Ramos (cell line): ENCODE results near the gene BLNK.

Source experiments
- in situ Hi-C: fragments of 300-500 bp; cut with MboI; formaldehyde crosslinking; loops from one replicate; pipeline ENCODE4 v1.14.3; 2022; ENCODE audit warnings: low sequenced_read_pairs; ENCODE audit not compliant: unreplicated experiment

BLNK gene

DNA sequence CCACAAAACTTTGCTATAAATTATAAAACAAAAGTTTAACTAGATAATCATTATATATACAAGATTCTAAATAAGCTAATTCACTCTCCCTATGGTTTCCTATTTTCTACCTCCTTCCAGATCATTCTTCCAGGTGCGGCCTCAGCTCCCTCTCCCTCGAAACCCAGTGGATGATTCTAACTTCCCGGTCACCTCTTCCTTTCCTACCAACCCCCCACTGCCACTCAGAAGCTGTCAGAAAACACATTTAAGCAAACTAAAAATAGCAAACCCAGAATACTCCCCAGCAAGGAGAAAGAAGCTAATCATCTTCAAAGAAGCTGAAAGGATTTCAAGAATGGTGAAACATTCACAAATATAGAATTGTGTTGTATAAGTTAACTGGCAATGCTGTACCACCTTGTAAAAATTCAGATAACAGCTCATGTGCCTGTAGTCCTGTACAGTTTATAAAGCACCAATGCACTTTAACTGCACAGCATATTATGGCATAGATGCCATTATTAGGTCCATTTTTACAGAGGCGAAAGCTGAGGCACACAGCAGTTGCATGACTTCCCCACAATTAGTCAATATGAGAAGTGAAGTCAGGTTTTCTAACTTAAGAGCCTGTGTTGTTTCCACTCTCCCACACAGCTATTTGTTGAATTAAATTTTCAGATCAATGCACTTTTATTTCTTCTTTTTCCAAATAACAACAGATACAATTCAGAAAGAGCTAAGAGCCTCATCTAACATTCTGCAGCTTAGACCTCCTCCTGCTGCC, 19.2 kb upstream of the BLNK start:
- in situ Hi-C loops: loop anchor here (25.0 kb wide), 1 partner anchor 1847 kb away; the partner anchor contains the start of gene R3HCC1L

DNA sequence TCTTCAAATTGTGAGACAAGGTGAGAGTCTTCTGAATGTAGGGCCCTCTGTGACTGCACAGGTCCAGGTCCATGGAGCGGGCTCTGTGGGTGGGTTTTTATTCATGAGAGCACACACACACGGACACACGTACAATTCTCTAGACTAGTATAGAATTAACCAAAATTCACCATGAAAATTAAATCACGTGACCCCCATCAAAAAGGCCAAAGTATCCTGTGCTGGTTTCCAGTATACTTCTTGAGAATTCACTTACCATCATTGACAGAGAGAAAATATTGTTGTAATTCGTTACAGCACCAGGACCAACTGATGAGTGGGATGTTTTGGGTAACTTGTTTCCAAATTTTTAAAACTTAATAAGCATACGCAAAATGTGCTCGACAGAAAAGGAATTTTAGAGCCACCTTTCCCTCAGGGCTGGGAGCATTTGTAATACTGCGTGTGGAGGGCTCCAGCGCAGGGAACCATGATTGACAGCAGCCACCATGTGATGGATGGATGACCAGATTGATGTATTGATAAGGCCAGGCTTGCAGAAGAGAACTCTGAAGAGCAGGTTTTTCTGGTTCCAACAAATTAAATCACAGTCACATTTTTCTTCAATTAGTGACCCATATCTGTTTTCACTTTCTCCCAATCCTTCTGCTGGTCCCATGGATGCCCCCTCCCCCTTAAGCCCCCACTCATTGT, 18.0 kb upstream of the BLNK start:
- in situ Hi-C loops: loop anchor here (25.0 kb wide), 1 partner anchor 1848 kb away; the partner anchor contains the start of gene R3HCC1L

DNA sequence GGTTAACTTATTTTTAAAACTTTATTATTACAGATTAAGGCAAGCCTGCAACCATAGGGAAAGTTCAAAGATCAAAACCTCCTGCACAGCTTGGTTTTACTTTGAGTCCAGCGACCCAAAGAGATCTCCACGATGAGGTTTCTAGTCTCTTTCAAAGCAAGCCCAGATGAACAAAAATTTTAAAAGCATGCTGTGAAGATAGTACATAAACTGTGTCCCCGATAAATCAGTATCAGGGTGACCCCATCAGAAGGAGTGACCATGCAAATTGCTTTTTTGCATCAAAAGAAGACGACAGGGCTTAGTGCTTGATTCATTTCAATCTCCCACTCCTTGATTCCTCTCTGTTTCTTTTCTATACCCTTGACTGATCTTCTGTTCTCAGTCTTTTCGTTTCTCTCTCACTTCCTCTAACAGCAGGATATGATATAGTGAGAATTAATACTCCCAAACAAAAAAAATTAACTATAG, 16.8 kb upstream of the BLNK start:
- in situ Hi-C loops: loop anchor here (25.0 kb wide), 1 partner anchor 1849 kb away; the partner anchor contains the start of gene R3HCC1L

DNA sequence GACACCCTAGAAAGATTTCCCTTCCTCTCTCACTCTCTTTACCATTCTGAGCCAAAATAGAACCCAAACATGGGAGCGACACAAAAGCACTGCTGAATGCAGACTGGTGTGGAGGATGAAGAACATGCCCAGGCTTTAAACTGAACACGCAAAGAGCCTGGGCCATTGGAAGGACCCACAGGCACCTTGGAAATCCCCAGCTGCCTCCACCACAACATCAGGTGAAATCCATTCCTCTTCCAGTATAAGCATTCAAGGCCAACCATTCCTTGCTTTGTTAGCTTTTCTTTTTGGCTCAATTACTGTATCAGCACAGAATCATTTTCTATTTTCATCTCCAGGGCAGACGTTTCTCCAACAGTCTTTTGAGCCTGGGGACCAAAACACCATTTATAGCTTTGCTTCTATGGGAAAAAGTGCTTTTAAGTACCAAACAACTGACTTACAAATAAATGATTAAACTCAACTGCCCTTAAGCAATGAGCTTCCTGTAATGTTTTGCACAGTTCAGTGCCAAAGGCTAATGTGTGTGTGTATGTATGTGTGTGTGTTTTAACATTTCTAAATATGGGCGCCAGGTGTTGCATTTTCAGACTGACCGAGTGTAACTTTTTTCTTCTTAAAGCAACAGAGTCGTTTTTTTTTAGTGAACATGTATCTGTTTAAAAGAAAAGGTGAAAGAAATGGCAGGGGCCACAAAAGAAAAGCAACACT, 16.2 kb upstream of the BLNK start:
- in situ Hi-C loops: loop anchor here (25.0 kb wide), 1 partner anchor 1850 kb away; the partner anchor contains the start of gene R3HCC1L

DNA sequence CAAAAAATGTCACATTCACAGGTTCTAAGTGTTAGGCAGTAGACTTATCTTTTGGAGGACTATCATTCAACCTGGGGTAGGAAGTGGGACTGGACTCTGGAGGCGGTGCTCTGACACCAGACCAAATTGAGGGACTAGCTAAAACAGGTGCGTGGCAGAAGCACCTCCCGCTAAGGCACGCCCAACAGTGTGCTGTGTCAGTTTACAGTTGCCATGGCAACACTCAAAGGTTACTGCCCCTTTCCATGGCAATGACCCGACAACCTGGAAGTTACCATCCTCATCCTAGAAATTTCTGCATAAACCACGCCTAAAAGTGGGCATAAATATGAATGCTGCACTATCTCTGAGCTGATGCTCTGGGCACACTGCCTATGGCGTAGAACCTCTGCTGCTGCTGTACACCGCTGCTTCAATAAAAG, 14.0 kb upstream of the BLNK start:
- in situ Hi-C loops: loop anchor here (25.0 kb wide), 1 partner anchor 1852 kb away; the partner anchor contains the start of gene R3HCC1L

DNA sequence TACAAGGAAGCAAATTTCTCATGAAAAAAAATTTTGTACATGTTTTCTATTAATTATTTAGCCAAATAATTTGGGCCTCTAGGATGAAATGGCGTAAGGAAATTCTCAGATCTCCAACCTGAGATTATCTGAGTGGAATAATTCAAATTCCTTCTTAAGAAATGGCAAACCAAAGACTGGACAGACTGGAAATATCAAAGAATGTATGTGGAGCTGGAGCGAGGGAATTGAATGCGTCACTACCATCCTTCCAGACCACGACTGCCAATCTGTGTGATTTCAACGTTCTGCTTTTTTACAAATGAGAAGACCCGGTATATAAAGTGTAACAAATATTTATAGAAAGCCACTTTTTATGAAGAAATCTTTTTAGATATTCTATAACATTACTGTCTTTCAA, 12.4 kb upstream of the BLNK start:
- in situ Hi-C loops: loop anchor here (25.0 kb wide), 1 partner anchor 1854 kb away; the partner anchor contains the start of gene R3HCC1L

DNA sequence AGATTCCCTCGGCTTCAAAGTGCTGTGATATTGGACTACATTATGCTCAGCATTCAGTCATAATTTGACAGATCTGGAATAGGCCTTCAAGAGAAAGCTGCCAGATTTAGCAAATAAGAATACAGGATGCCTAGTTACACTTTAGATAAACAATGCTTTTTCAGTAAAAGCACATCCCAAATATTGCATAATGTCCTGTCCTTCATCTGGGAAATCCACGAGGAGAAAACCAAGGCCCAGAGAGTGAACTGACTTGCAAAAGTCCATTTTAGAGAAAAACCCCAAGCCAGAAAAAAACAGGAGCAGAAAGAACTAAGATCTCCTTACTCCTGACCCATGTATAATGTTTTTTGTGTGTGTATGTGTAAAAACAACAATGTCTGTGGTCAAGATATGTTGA, 12.0 kb upstream of the BLNK start:
- in situ Hi-C loops: loop anchor here (25.0 kb wide), 1 partner anchor 1854 kb away; the partner anchor contains the start of gene R3HCC1L

DNA sequence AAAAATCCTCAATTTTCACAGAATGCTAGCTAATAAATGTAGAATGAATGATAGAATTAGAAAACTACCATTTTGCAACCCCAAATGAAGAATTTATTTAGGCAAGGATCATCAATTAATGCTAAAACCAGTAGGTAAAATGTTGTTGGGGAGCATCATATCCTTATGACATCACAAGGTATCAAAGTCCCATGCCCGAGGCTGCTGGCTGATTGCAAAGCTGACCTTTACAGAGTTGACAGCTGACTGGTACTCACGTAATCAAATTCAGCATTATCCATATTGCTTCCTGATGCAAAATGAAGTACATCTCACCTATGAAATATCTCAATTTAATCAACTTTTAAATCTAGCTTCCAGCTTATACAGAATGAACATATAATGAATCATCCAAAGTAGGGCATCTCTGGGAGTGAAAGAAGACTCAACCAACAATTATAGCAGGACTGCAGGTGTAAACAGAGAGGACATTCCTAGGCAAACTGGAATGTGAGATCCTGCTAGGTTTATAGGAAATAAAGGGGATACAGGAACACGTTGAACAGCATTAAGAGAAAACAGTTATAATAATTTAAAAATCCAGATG, 10.2 kb upstream of the BLNK start:
- in situ Hi-C loops: loop anchor here (25.0 kb wide), 1 partner anchor 1856 kb away; the partner anchor contains the start of gene R3HCC1L

DNA sequence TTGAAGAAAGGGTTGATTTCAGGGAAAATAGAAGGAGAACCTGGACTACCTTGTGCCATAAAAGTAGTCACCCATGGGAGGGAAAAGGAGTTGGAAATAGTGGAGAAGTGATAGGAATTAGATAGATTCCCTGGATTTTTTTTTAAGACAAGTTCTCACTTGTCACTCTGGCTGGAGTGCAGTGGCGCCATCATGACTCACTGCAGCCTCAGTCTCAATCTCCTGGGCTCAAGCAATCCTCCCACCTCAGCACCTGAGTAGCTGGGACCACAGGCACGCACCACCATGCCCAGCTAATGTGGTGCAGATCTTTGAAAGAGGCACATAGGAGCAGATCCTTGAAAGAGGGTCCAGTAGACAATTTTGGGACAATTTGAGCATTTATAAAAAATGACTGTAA, 9.5 kb upstream of the BLNK start:
- in situ Hi-C loops: loop anchor here (25.0 kb wide), 1 partner anchor 1856 kb away; the partner anchor contains the start of gene R3HCC1L

DNA sequence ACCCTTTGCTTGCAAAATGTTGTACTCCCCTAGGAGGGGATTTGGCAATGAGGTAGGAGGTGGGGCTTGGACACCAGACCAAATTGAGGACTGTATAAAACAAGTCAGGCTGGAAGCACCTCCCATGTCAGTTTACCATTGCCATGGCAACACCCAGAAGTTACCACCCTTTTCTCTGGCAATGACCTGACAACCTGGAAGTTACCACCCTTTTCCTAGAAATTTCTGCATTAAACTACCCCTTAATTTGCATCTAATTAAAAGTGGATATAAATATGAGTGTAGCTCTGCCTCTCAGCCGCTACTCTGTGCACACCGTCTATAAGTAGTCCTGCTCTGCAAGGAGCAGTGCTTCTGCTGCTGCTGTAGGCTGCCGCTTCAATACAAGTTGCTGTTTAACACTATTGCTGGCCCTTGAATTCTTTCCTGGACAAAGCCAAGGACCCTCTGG, 7.8 kb upstream of the BLNK start:
- in situ Hi-C loops: loop anchor here (25.0 kb wide), 1 partner anchor 1858 kb away; the partner anchor contains the start of gene R3HCC1L

DNA sequence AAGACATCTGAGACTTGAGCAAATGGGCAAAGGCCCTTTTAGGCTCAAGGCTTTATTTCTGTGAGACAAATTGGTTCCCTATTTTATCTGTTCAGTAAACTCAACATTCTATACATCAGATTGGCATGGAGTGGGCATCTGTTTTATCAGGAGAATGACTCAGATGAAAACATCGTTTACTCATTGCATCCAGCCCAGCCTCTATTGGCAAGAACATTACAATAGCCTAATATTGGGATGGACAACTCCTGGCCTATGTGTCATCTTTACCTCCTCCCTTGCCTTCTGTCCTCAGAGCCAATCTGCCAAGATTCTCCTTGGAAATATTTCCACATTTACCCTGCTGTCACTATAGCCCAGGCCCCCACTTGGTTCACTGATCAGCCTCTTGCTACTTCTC, 5.5 kb upstream of the BLNK start:
- in situ Hi-C loops: loop anchor here (25.0 kb wide), 1 partner anchor 1860 kb away; the partner anchor contains the start of gene R3HCC1L

DNA sequence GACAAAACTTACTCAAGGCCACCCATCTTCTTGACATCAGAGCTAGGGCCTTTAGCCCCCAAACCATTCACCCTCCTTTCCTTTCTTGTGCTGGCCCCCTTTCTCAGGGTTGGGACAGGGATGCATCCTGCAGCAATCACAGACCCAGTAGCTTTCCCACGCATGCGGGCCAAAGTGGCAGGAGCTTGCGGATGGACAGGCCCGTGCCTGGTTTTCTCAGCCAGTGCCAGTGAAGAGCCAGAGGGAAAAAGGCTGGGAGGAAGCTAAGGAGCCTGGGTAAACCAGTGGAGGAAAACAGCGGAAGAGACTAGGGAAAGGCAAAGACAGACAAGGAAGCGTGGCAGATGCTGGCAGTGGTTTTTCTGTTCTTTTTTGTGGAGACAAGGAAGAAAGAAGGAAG, 5.1 kb upstream of the BLNK start:
- in situ Hi-C loops: loop anchor here (25.0 kb wide), 1 partner anchor 1861 kb away; the partner anchor contains the start of gene R3HCC1L

DNA sequence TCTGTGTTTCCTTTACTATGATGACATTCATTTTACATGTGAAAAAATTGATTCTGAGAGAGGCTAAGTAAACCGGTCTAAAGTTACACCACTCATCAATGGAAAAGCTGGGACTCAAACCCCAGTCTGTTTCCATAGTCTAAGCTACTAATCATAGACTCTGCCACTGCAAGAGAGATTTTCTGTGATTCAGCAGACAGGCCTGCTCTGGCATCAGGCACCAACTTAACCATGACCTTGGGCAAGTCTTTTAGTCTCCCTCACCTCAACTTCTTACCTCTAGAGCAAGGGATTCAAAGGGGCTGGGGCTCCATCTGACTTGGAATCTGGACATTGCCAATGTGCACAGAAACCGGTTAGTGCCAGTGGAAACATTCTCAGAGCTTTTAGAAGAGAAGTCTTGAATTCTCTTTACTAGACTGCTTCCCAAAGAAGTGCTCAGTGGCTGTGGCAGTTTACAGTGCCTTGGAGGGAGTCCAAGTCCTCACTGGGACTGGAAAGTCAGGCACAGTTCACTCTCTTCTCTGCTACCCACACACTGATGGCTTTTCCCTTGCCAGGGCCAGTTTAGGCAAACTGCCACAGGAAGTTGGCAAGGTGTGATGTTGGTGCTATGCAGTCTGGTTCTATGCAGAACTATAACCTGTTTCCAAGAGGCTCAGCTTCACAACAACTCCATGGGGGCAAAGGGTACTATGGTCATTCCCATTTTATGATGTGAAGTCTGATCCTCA, 4.5 kb upstream of the BLNK start:
- in situ Hi-C loops: loop anchor here (25.0 kb wide), 1 partner anchor 1861 kb away; the partner anchor contains the start of gene R3HCC1L

DNA sequence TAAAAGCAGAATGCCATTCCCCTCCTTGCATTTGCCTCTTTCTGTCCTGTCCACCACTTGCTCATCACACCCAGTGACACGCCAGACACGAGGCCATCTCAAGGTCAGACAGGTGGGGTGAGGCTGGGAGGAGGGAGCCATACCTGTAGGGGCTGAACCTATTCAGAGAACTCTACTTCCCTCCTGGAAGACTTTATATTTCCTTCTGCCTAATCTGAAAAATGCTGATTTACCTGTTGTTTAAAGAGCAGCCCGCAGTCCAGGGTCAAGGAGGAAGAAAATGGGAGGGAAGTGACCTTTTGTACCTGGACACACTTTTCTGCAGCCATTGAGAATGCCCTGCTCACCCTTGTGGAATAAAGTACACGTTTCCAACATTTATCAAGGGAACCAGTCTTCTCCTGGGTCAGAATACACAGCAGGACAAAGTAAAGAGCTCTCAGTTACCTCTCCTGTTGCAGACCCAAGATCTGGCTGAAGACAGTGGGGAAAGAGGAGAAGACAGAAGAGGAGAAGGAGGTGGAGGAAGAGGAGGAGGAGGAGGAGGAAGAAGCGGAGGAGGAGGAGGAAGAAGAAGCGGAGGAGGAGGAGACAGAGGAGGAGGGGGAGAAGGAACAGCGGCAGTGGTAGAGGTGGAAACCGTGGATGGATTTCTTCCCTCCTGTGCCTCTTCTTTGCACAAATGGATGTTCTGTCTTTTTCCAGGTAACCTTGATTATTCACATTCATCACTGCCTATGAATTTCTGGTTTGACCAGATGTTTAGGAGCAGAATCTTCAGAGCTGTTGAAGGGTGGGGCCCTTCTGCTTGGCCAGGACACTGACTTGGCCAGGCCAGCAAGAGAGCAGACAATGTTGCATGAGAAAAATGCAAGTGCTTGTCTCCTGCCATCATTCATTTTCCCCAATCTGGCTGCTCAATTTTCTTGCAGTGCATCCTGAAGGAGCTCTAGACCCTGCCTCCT, 1.2 kb upstream of the BLNK start:
- in situ Hi-C loops: no loop called here

DNA sequence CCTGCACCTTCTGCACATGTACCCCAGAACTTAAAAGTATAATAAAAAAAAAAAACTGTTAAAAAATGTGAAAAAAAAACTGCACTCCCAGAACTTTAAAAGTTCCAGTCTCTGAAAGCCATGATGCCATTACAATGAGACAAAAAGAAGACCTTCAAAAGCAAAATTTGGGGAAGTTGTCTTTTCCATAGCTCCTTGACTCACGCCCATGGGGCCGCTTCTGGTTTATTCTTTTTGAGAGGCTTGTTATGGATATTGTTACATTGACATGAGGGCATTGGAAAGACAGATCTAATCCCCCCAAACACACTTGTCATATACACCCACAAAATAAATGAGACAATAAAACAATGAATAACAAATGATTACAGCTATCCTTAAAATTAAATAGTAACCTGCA, 798 bp downstream of the BLNK start:
- in situ Hi-C loops: no loop called here

DNA sequence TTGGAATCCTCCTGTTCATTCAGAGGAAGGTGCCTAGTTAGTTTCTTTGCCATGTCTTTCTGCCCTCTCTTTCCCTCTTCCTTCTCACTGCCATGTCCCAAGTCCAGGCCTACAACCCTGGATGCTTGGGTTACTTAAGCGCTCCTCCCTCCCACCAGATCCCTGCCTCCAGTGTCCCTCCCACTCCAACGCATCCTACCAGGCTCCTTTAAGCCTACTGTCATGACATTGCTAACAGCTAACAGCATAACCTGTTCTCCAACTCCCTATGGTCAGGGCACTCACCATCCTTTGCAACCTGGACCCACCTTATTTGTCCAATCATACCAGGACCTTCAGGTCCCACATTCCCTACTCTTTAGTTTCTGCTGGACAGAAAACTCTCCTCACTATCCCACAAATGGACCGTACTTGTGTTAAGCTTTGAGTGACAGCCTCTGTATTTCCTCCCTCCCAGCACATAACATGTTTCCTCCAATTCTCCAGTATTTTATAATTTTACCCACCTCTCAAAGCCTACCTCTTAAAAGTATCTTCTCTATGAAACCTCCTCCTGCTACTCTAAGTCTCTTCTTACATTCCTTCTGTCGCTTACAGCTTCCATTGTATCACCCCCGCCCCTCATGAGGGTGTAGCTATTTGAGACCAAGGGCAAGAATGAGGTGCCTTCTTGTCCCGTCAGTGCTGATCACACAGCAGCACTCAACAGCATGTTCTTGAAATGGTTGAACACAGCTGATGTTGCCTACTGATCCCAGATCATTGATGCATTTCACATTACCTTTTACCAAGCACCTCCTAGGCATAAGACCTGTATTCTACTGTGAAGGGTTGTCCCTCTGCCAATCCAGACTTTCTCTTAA, 1.7 kb downstream of the BLNK start:
- in situ Hi-C loops: no loop called here
